Body of pancreas (tissue), 4 donors: ENCODE measurements around the gene OR4E2. TPM values are rescaled to one million over a fixed set of nuclear protein-coding genes. Genes with fewer than 3 reads are reported as not detected.

Experiments
- ATAC-seq: fragments of 150-250 bp; one replicate; pipeline ENCODE4 v1.9.1; 2016
- DNase-seq, 4 donors: peaks; one replicate each; pipeline ENCODE4 v3.0.0-alpha.2; 2019
- H3K27ac ChIP-seq, 4 donors: fragments of 200-600 bp; sonication (generic); 1 replicate in 3 of 4; 2 replicates in 1 of 4; pipeline versions ENCODE4 v1.5.1 to v1.6.1; 2016 to 2019; ENCODE audit warnings: mild to moderate bottlenecking in 1 of 4, mixed read lengths in 1 of 4, moderate library complexity in 1 of 4
- H3K27me3 ChIP-seq, 2 donors: fragments of 200-600 bp; sonication (generic); one replicate each; pipeline ENCODE4 v1.6.0; 2016; ENCODE audit warnings: mild to moderate bottlenecking in 1 of 2
- H3K36me3 ChIP-seq, 2 donors: fragments of 200-600 bp; sonication (generic); replicated peaks in 1 of 2; 2 replicates each; pipeline ENCODE4 v1.5.1; 2016; ENCODE audit warnings: low read depth in 2 of 2; ENCODE audit not compliant: insufficient read depth in 1 of 2
- H3K4me1 ChIP-seq: fragments of 200-600 bp; sonication (generic); one replicate; pipeline ENCODE4 v1.6.0; 2016
- H3K4me3 ChIP-seq, 2 donors: fragments of 200-600 bp; sonication (generic); 1 replicate in 1 of 2; 2 replicates in 1 of 2; pipeline ENCODE4 v1.5.1; 2016 to 2019
- H3K9me3 ChIP-seq, 3 donors: fragments of 200-600 bp; sonication (generic); 1 replicate in 2 of 3; 2 replicates in 1 of 3; pipeline ENCODE4 v1.5.1; 2016
- CTCF ChIP-seq, 7 experiments: fragments of 450-650 bp in 4 of 7; fragments of 200-600 bp in 3 of 7; sonication (generic) in 3 of 7; IDR thresholded peaks; one replicate each; pipeline ENCODE4 v1.5.1; 2016 to 2019; ENCODE audit warnings: antibody characterized with exemption in 7 of 7
- POLR2A ChIP-seq, 3 donors: fragments of 450-650 bp; IDR thresholded peaks; one replicate each; pipeline ENCODE4 v1.6.1; 2016; ENCODE audit warnings: antibody characterized with exemption in 3 of 3, mild to moderate bottlenecking in 2 of 3
- WGBS, 2 donors: methylation state at CpG; one replicate each; pipeline ENCODE4 v1.1.5; 2017; 5-methylcytosine and 5-hydroxymethylcytosine counted together
- intact Hi-C: fragments of 100-400 bp; cut with DNase I; formaldehyde crosslinking; loops from one replicate; pipeline ENCODE4 v1.15.1; 2023
- total RNA-seq, 2 donors: library from RNA; depleted of rRNA; stranded (reverse); fragments of >200 nt; gene quantifications; one replicate each; pipeline ENCODE4 v1.1.0, GENCODE V29; 2016

OR4E2 gene
- total RNA-seq, 2 donors from 2014 or later, result not detected

DNA sequence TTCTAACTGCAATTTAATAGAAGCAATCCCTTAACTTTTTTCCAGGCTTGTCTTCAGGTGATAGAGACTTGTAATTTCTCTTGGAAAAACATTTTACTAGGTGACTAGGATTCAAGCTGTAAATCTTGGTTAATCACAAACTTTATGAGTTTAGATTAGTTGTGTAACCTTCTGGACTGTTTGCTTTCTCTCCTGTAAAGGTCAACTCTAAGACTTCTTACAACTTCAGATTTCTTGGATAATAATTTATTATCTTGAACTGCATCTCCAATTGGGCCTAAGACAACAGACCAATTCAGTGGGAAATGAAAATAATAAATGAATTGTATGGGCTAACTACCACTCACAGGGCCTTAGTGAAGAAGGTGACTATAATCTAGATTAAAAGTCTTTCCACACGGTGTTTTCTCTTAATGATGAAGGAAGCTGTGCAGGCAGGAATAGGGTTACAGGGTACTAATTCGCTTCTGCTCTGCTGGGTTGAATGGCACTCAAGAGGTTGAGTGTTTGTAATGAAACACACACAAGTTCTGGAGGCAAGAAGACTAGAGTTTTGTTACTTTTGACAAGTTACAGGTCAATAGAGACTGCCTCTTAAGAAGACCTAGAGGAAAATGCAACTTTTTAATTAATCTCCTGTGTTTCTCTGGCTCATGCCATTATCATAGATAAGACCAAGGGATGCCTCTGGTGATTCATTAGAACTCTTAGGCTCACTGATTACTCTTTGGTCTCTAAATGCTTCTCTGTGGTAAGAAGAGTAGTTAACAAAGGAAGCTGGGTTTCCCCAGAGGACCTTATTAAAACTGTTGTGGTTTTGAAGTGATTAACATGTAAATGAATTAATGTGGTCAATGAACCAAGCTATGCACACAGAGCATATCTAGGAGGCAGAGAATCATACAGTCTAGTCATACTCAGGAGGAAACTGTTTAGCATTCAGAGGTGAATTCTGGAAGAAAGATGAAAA, 50.0 kb downstream of the OR4E2 start:
- H3K27ac ChIP-seq, result no peak overlapping the region
- no peaks in the 10 kb centered on the region for H3K27me3 ChIP-seq
- H3K36me3 ChIP-seq, result no peaks in the 10 kb centered on the region
- TF ChIP-seq POLR2A (IDR thresholded peaks at IDR 0.05) (no peak), CTCF (IDR thresholded peaks at IDR 0.05) (no peak)
- peaks cover 0 to 11% (median 0%) of the 10 kb centered on the region in 3 donors for H3K9me3 ChIP-seq
- intact Hi-C loops, result no loop called here
- 39 to 53% methylated on average over 2 of the region's 2 CpGs for WGBS, 2 donors
- no peak for ATAC-seq
- no peak overlapping the region for H3K4me3 ChIP-seq
- H3K4me1 ChIP-seq, result no peaks in the 10 kb centered on the region
- no peak for DNase-seq

DNA sequence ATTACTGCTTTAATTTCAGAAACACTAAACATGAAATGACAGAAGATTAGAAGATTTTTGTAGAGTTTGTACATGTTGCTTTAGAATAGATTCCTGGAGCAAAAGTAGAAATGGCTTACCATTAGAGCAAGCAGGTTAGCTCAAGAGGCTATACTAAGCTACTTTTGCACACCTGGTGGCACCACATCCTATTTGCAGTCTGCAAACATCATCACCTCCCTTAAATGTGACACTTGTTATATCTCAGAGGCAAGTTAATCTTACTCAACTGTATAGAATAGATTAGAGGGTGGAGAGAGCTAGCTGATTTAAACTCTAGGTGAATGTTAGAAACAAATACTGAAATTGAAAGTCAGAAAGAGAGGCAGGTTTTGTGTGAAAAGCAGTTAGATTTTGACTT, 50.7 kb downstream of the OR4E2 start:
- Histone ChIP-seq H3K4me3 (no peak overlapping the region), H3K27ac (no peak overlapping the region), H3K4me1 (no peaks in the 10 kb centered on the region), H3K9me3 (peaks cover 0 to 14% (median 0%) of the 10 kb centered on the region in 3 donors), H3K36me3 (no peaks in the 10 kb centered on the region), H3K27me3 (no peaks in the 10 kb centered on the region)
- intact Hi-C loops, result no loop called here
- DNase-seq (no peak), ATAC-seq (no peak)
- TF ChIP-seq POLR2A (IDR thresholded peaks at IDR 0.05), result no peak
- TF ChIP-seq CTCF (IDR thresholded peaks at IDR 0.05), result no peak

DNA sequence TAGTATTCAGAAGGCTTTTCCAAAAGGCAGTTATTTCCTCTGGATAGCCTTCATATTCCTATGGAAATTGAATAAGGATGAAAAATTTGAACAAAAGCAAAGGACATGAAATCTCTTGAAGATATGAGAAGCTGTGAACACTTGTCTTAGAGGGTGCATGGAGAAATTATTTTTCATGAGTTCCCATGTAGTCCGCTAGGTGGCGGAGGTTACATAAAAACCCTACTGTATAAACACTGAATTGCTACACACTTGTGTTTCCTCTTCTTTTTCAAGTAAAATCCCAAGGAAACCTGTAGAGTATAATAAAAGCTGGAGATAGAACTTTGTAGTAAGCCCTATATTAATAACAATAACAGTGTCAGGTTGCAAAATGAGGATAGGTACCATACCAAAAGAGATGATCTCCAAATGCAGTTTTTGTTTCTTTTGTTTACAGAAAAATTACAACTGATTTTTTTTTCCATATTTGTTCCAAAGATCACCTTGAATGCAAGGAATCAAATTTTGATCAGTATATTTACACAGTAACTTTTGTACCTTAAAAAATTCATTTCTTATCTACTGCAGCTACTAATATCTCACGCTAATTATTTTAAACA, 57.8 kb downstream of the OR4E2 start:
- TF ChIP-seq POLR2A (IDR thresholded peaks at IDR 0.05) (no peak), CTCF (IDR thresholded peaks at IDR 0.05) (peak; percentile 25 to 69 (median 63))
- intact Hi-C loops, result no loop called here
- no peaks in the 10 kb centered on the region for H3K4me1 ChIP-seq
- no peaks in the 10 kb centered on the region for H3K36me3 ChIP-seq
- H3K27me3 ChIP-seq, result no peaks in the 10 kb centered on the region
- WGBS, 2 donors, result 8 to 18% methylated on average over 3 of the region's 3 CpGs
- ATAC-seq (peak; percentile 56), DNase-seq (peak; percentile 12 to 24 (median 18))
- no peak overlapping the region for H3K4me3 ChIP-seq
- no peak overlapping the region for H3K27ac ChIP-seq
- H3K9me3 ChIP-seq, result peaks cover 0 to 13% (median 0%) of the 10 kb centered on the region in 3 donors

DNA sequence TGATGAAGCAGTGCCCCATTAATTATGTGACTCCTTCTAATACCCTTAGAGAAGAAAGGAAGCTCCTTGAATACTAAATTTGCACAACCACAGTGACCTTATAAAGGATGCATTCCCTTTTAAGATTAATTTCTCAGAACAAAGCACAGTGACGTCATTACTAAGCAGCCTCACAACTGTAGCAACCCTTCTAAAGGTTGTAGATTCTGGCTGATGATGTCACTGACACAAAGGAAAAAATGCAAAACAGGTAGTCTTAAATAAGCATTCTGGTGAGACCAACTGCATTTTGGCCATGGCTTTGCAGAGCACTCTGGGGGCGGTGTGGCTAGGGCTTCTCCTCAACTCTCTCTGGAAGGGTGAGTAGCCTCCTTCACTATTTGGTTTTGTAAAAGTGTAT, 58.4 kb downstream of the OR4E2 start:
- intact Hi-C loops, result no loop called here
- ATAC-seq (no peak), DNase-seq (no peak)
- H3K4me1 ChIP-seq, result no peaks in the 10 kb centered on the region
- WGBS, 2 donors, result 63 to 66% methylated on average over 2 of the region's 2 CpGs
- no peaks in the 10 kb centered on the region for H3K27me3 ChIP-seq
- H3K9me3 ChIP-seq, result peaks cover 0 to 8% (median 0%) of the 10 kb centered on the region in 3 donors
- no peak for TF ChIP-seq CTCF (IDR thresholded peaks at IDR 0.05)
- TF ChIP-seq POLR2A (IDR thresholded peaks at IDR 0.05), result no peak
- no peak overlapping the region for H3K4me3 ChIP-seq
- no peak overlapping the region for H3K27ac ChIP-seq
- H3K36me3 ChIP-seq, result no peaks in the 10 kb centered on the region
